Nephron (organoid): ENCODE data around the gene MIS18BP1.

Source experiments
- H3K27ac Mint-ChIP-seq, 3 experiments: 2 replicates each; pipeline ENCODE4 v1.8.0; 2020; ENCODE audit warnings: mixed read lengths in 3 of 3, mild to moderate bottlenecking in 2 of 3, moderate library complexity in 1 of 3
- H3K27me3 Mint-ChIP-seq: 2 replicates; pipeline ENCODE4 v1.8.0; 2021; ENCODE audit warnings: low read depth, mild to moderate bottlenecking, moderate library complexity, mixed read lengths
- H3K36me3 Mint-ChIP-seq: 2 replicates; pipeline ENCODE4 v1.8.0; 2020; ENCODE audit warnings: low read depth, mixed read lengths
- H3K4me1 Mint-ChIP-seq: 2 replicates; pipeline ENCODE4 v1.8.0; 2020; ENCODE audit warnings: mixed read lengths
- H3K4me3 Mint-ChIP-seq, 3 experiments: 2 replicates each; pipeline ENCODE4 v1.8.0; 2020; ENCODE audit warnings: mild to moderate bottlenecking in 3 of 3, mixed read lengths in 3 of 3, moderate library complexity in 2 of 3
- H3K9me3 Mint-ChIP-seq: 2 replicates; pipeline ENCODE4 v1.8.0; 2020; ENCODE audit warnings: mixed read lengths
- TF ChIP-seq, protein P1 (sequence below), 3 experiments: fragments of 200-600 bp; sonication (generic); IDR thresholded peaks; one replicate each; pipeline ENCODE4 v1.5.0; 2021; ENCODE audit warnings: antibody characterized with exemption in 3 of 3; ENCODE audit not compliant: unreplicated experiment in 3 of 3

MIS18BP1 gene

DNA sequence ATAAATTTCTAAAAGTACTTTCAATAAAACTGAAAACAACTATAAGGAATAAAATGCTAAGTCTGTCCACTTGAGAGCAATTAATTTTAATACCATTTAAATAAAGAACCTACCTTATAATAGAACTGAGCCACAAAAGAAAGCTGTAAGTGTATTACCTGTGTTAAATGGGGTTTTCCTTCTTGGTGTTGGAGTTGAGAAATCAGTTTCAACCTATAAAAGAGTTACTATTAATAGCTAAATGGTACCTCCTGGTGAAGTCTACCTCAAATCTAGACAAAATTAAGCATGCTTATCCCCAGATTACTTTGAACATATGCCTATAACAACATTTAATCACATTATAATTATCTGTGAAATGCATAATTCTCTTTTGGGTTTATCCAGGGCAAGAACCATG is 48.8 kb downstream of the MIS18BP1 start:
- no peaks in the 10 kb centered on the region for H3K9me3 Mint-ChIP-seq
- TF ChIP-seq, protein P1, sequence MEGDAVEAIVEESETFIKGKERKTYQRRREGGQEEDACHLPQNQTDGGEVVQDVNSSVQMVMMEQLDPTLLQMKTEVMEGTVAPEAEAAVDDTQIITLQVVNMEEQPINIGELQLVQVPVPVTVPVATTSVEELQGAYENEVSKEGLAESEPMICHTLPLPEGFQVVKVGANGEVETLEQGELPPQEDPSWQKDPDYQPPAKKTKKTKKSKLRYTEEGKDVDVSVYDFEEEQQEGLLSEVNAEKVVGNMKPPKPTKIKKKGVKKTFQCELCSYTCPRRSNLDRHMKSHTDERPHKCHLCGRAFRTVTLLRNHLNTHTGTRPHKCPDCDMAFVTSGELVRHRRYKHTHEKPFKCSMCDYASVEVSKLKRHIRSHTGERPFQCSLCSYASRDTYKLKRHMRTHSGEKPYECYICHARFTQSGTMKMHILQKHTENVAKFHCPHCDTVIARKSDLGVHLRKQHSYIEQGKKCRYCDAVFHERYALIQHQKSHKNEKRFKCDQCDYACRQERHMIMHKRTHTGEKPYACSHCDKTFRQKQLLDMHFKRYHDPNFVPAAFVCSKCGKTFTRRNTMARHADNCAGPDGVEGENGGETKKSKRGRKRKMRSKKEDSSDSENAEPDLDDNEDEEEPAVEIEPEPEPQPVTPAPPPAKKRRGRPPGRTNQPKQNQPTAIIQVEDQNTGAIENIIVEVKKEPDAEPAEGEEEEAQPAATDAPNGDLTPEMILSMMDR (IDR thresholded peaks at IDR 0.05; ENCODE audit: unreplicated experiment in 3 of 3), result no peak
- H3K4me1 Mint-ChIP-seq, result no peaks in the 10 kb centered on the region
- peaks cover 24% of the 10 kb centered on the region for H3K36me3 Mint-ChIP-seq
- H3K27ac Mint-ChIP-seq, result no peak overlapping the region
- H3K4me3 Mint-ChIP-seq, result no peak overlapping the region
- no peaks in the 10 kb centered on the region for H3K27me3 Mint-ChIP-seq

- no peak overlapping the region for H3K27ac Mint-ChIP-seq
- H3K27me3 Mint-ChIP-seq, result no peaks in the 10 kb centered on the region
- H3K36me3 Mint-ChIP-seq, result peaks cover 16% of the 10 kb centered on the region
- no peaks in the 10 kb centered on the region for H3K4me1 Mint-ChIP-seq
- TF ChIP-seq, protein P1 (IDR thresholded peaks at IDR 0.05; ENCODE audit: unreplicated experiment in 3 of 3), result no peak
- no peaks in the 10 kb centered on the region for H3K9me3 Mint-ChIP-seq
- no peak overlapping the region for H3K4me3 Mint-ChIP-seq
Measured at GRCh38 chr14:45201905-45202304, 51.1 kb downstream of the MIS18BP1 start.

DNA sequence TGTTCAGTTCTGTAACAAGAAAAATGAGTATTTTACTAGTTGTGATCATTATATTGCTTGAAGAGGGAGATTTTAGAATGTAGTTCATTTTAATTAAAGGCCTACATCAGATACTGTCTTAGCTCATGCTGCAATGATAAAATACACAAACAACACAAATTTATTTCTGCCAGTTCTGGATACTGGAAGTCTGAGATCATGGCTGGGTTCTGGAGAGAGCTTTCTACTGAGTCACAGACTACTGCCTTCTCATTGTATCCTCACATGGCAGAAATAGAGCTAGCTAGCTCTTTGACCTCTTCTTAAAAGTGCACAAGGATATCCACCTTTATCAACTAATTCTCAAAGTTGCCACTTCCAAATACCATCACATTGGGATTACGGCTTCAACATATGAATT is 53.8 kb downstream of the MIS18BP1 start:
- Mint-ChIP-seq H3K36me3 (peaks cover 18% of the 10 kb centered on the region), H3K27ac (no peak overlapping the region), H3K9me3 (no peaks in the 10 kb centered on the region), H3K4me3 (no peak overlapping the region), H3K27me3 (no peaks in the 10 kb centered on the region), H3K4me1 (no peaks in the 10 kb centered on the region)
- TF ChIP-seq, protein P1 (IDR thresholded peaks at IDR 0.05; ENCODE audit: unreplicated experiment in 3 of 3), result no peak

GRCh38 chr14:45198551-45198950 is 54.5 kb downstream of the MIS18BP1 start:
- H3K27me3 Mint-ChIP-seq, result no peaks in the 10 kb centered on the region
- H3K36me3 Mint-ChIP-seq, result peaks cover 18% of the 10 kb centered on the region
- TF ChIP-seq, protein P1 (IDR thresholded peaks at IDR 0.05; ENCODE audit: unreplicated experiment in 3 of 3), result no peak
- no peaks in the 10 kb centered on the region for H3K9me3 Mint-ChIP-seq
- H3K4me1 Mint-ChIP-seq, result no peaks in the 10 kb centered on the region
- no peak overlapping the region for H3K27ac Mint-ChIP-seq
- H3K4me3 Mint-ChIP-seq, result no peak overlapping the region

- Mint-ChIP-seq H3K36me3 (peaks cover 14% of the 10 kb centered on the region), H3K27me3 (no peaks in the 10 kb centered on the region), H3K4me1 (no peaks in the 10 kb centered on the region), H3K9me3 (no peaks in the 10 kb centered on the region), H3K27ac (no peak overlapping the region), H3K4me3 (no peak overlapping the region)
- TF ChIP-seq, protein P1 (IDR thresholded peaks at IDR 0.05; ENCODE audit: unreplicated experiment in 3 of 3), result no peak
Measured at GRCh38 chr14:45194964-45195363, 58.0 kb downstream of the MIS18BP1 start.

- no peaks in the 10 kb centered on the region for H3K9me3 Mint-ChIP-seq
- H3K27ac Mint-ChIP-seq, result no peak overlapping the region
- H3K27me3 Mint-ChIP-seq, result no peaks in the 10 kb centered on the region
- TF ChIP-seq, protein P1 (IDR thresholded peaks at IDR 0.05; ENCODE audit: unreplicated experiment in 3 of 3), result no peak
- H3K36me3 Mint-ChIP-seq, result peaks cover 14% of the 10 kb centered on the region
- H3K4me1 Mint-ChIP-seq, result no peaks in the 10 kb centered on the region
- H3K4me3 Mint-ChIP-seq, result no peak overlapping the region
Measured at GRCh38 chr14:45185100-45185814, 67.7 kb downstream of the MIS18BP1 start.
